Measurements from ENCODE around the gene CCNE1. TPM values are rescaled to one million over a fixed set of nuclear protein-coding genes. Genes with fewer than 3 reads are reported as not detected.

CCNE1 gene
- total and polyA plus RNA-seq, 9 of the 15 experiments (the other 6 are each of a cell fraction or from before 2014, with no cell fraction given) = 6.2 to 41.0 (median 31.6) TPM

GRCh38 chr19:29812080-29812880, 489 bp downstream of the CCNE1 start:
- H3K4me1 ChIP-seq (replicated peaks in 1 of 2; ENCODE audit: control insufficient read depth in 2 of 2, insufficient read depth in 2 of 2, low read length in 2 of 2) = peaks cover 20 to 22% of the 10 kb centered on the region in 2 experiments; a peak in 4 of 5 replicates
- H3K9me1 ChIP-seq (ENCODE audit: control insufficient read depth, insufficient read depth, low read length) = no peaks in the 10 kb centered on the region
- no TSS peak for BruUV-seq (replicated peaks)
- H3K4me2 ChIP-seq (ENCODE audit: insufficient read depth, low read length) = peak overlapping the region; percentile 57
- peak overlapping the region; percentile 36 to 80 for H3K9ac ChIP-seq (ENCODE audit: insufficient read depth in 1 of 2, low read depth in 2 of 2, low read length in 2 of 2)
- peak overlapping the region; percentile 45; the same call in 2 of the 3 replicates for H3K27ac ChIP-seq (ENCODE audit: extremely low read depth, low read depth, low read length)
- ChIA-PET CTCF (ENCODE audit: low intra/inter-chr PET ratio) (no interaction called here), POLR2A (no interaction called here)
- H3K9me3 ChIP-seq (replicated peaks; ENCODE audit: control insufficient read depth, insufficient read depth, low read depth, low read length) = no peaks in the 10 kb centered on the region
- ATAC-seq = no peak
- WGBS (ENCODE audit: insufficient coverage, low coverage, missing lambda C conversion rate) = under 1% methylated on average over 36 of the region's 104 CpGs
- no peak for FAIRE-seq
- peaks cover 31% of the 10 kb centered on the region for H3K36me3 ChIP-seq (ENCODE audit: control insufficient read depth, insufficient read depth, low read length)
- H3K79me2 ChIP-seq (ENCODE audit: control insufficient read depth, insufficient read depth, low read length) = peaks cover 7% of the 10 kb centered on the region; the same call in 2 of the 3 replicates
- no peak overlapping the region for H2AFZ ChIP-seq (ENCODE audit: low read depth, low read length)
- in situ Hi-C loops (cut with MboI) (no loop called here), intact Hi-C loops (cut with micrococcal nuclease) (no loop called here)
- peak in 3 of 4 experiments; percentile 28 to 71 (median 64) for DNase-seq (ENCODE audit: extremely low read depth in 1 of 4, low spot score in 3 of 4)
- H4K20me1 ChIP-seq (replicated peaks; ENCODE audit: control insufficient read depth, insufficient read depth, low read length) = no peaks in the 10 kb centered on the region
- no peaks in the 10 kb centered on the region for H3K27me3 ChIP-seq (ENCODE audit: control insufficient read depth in 2 of 2, insufficient read depth in 2 of 2, low read length in 2 of 2)
- peak overlapping the region; percentile 55 for H3K4me3 ChIP-seq
- TF ChIP-seq YY1 (IDR thresholded peaks at IDR 0.05; ENCODE audit: borderline replicate concordance in 1 of 3, control insufficient read depth in 1 of 3, extremely low read depth in 1 of 3, insufficient read depth in 3 of 3, insufficient read length in 1 of 3, insufficient replicate concordance in 2 of 3, low read depth in 1 of 3, low read length in 2 of 3) (peak in 2 of 3 experiments; percentile 6 to 41), ETV5 (CRISPR knock-in tag; IDR thresholded peaks at IDR 0.05; ENCODE audit: low read depth) (no peak), ATF4 (CRISPR knock-in tag; IDR thresholded peaks at IDR 0.05) (no peak), HDAC3 (IDR thresholded peaks at IDR 0.05; ENCODE audit: borderline replicate concordance, partially characterized antibody) (no peak), HNRNPL (IDR thresholded peaks at IDR 0.05; ENCODE audit: low read depth, low read length) (0 out of 2 replicates have a peak, but pooled peaks have one; percentile 21), DEAF1 (CRISPR knock-in tag; IDR thresholded peaks at IDR 0.05) (no peak), RBM34 (IDR thresholded peaks at IDR 0.05; ENCODE audit: borderline replicate concordance, insufficient read depth, low read length) (no peak), ARID4B (CRISPR knock-in tag; IDR thresholded peaks at IDR 0.05) (0 out of 2 replicates have a peak, but pooled peaks have one; percentile 23), ZNF146 (CRISPR knock-in tag; IDR thresholded peaks at IDR 0.05; ENCODE audit: unreplicated experiment) (no peak)
- TF ChIP-seq, protein P1, sequence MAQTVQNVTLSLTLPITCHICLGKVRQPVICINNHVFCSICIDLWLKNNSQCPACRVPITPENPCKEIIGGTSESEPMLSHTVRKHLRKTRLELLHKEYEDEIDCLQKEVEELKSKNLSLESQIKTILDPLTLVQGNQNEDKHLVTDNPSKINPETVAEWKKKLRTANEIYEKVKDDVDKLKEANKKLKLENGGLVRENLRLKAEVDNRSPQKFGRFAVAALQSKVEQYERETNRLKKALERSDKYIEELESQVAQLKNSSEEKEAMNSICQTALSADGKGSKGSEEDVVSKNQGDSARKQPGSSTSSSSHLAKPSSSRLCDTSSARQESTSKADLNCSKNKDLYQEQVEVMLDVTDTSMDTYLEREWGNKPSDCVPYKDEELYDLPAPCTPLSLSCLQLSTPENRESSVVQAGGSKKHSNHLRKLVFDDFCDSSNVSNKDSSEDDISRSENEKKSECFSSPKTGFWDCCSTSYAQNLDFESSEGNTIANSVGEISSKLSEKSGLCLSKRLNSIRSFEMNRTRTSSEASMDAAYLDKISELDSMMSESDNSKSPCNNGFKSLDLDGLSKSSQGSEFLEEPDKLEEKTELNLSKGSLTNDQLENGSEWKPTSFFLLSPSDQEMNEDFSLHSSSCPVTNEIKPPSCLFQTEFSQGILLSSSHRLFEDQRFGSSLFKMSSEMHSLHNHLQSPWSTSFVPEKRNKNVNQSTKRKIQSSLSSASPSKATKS (CRISPR knock-in tag; IDR thresholded peaks at IDR 0.05) = no peak
